A549 (cell line): ENCODE data around the gene GJA4. TPM values are rescaled to one million over a fixed set of nuclear protein-coding genes. Genes with fewer than 3 reads are reported as not detected.
A peak's percentile ranks its signal among the peaks of the same experiment; 100 is the strongest.

Experiments
- ATAC-seq, 2 experiments: fragments of 200-7000 bp in 1 of 2; fragments of >200 bp in 1 of 2; cut with Nextera tagmentation in 1 of 2; cut with Tn5 transposase in 1 of 2; 3 replicates each; pipeline versions ENCODE4 v1.8.0 to v1.9.1; 2018 to 2020; ENCODE audit warnings: mild to moderate bottlenecking in 1 of 2, moderate library complexity in 1 of 2
- CTCF ChIA-PET: fragments of 300-600 bp; sonication (Branson Sonifier 250); formaldehyde crosslinking; extraction: SDS; loops from one replicate; lab custom pipeline; 2021; ENCODE audit warnings: antibody characterized with exemption, inconsistent platforms; lab: Yijun Ruan, JAX
- POLR2A ChIA-PET: fragments of 350-600 bp; formaldehyde crosslinking; extraction: SDS; loops from one replicate; lab custom pipeline; 2021; ENCODE audit warnings: antibody characterized with exemption, inconsistent platforms; lab: Yijun Ruan, JAX
- DNase-seq, 2 experiments: peaks; one replicate each; pipeline versions ENCODE4 v3.0.0 to v3.0.0-alpha.2; 2011 to 2016; ENCODE audit warnings: low read depth in 1 of 2, low spot score in 1 of 2
- FAIRE-seq: peaks from 2 replicates; lab custom pipeline; 2011; peaks lifted over from hg19 to GRCh38; lab: Jason Lieb, UNC
- H3K27ac ChIP-seq, 2 experiments: fragments of >200 bp; sonication (Bioruptor Twin); formaldehyde crosslinking; 3 replicates each; pipeline ENCODE4 v1.5.1; 2016 to 2017
- H3K4me1 ChIP-seq: fragments of >200 bp; sonication (Bioruptor Twin); formaldehyde crosslinking; 3 replicates; pipeline ENCODE4 v1.6.1; 2016
- H3K4me2 ChIP-seq: fragments of >200 bp; sonication (Bioruptor Twin); formaldehyde crosslinking; 3 replicates; pipeline ENCODE4 v1.6.1; 2016
- H3K4me3 ChIP-seq: fragments of >200 bp; sonication (Bioruptor Twin); formaldehyde crosslinking; 3 replicates; pipeline ENCODE4 v1.5.1; 2016
- H3K9me3 ChIP-seq: fragments of >200 bp; sonication (Bioruptor Twin); formaldehyde crosslinking; 3 replicates; pipeline ENCODE4 v1.6.1; 2016
- CBX8 ChIP-seq: fragments of 200-600 bp; sonication (generic); IDR thresholded peaks from 2 replicates; pipeline ENCODE4 v1.6.1; 2016
- CEBPB ChIP-seq, 2 experiments: fragments of >200 bp in 1 of 2; sonication (Bioruptor Twin) in 1 of 2; formaldehyde crosslinking in 1 of 2; IDR thresholded peaks; 2 replicates each; pipeline ENCODE4 v1.6.1; 2012 to 2016
- CHD2 ChIP-seq: fragments of 150-350 bp; IDR thresholded peaks from 2 replicates; pipeline ENCODE4 v1.6.1; 2014; ENCODE audit warnings: low read length; ENCODE audit not compliant: partially characterized antibody
- ESRRA ChIP-seq: fragments of 150-350 bp; IDR thresholded peaks from 2 replicates; pipeline ENCODE4 v1.6.1; 2014; ENCODE audit warnings: mild to moderate bottlenecking, low read length, borderline replicate concordance
- FOSL2 ChIP-seq, 2 experiments: fragments of 450-650 bp in 1 of 2; fragments of >200 bp in 1 of 2; sonication (Bioruptor Twin) in 1 of 2; formaldehyde crosslinking; IDR thresholded peaks; 2 replicates each; pipeline versions ENCODE4 v1.5.0 to v1.6.1; 2016 to 2020; ENCODE audit warnings: mild to moderate bottlenecking in 1 of 2, moderate library complexity in 1 of 2
- HEYL ChIP-seq: fragments of 250-450 bp; sonication (Bioruptor Pico); IDR thresholded peaks from 2 replicates; pipeline ENCODE4 v1.8.0; 2021; ENCODE audit warnings: mild to moderate bottlenecking, moderate library complexity
- HOXA7 ChIP-seq: fragments of 250-450 bp; sonication (Bioruptor Pico); IDR thresholded peaks from 2 replicates; pipeline ENCODE4 v1.5.0; 2020; ENCODE audit warnings: mild to moderate bottlenecking, moderate library complexity
- HOXB13 ChIP-seq: fragments of 250-450 bp; sonication (Bioruptor Pico); IDR thresholded peaks from 2 replicates; pipeline ENCODE4 v1.5.0; 2020; ENCODE audit warnings: low read depth, mild to moderate bottlenecking, moderate library complexity
- JUN ChIP-seq, 2 experiments: fragments of >200 bp; sonication (Bioruptor Twin); formaldehyde crosslinking; IDR thresholded peaks; 2 replicates in 1 of 2; 3 replicates in 1 of 2; pipeline ENCODE4 v1.6.1; 2016 to 2017
- JUNB ChIP-seq: fragments of >200 bp; sonication (Bioruptor Twin); formaldehyde crosslinking; IDR thresholded peaks from 2 replicates; pipeline ENCODE4 v1.6.1; 2016
- MAFK ChIP-seq: fragments of 450-650 bp; IDR thresholded peaks from 2 replicates; pipeline ENCODE4 v1.6.1; 2014; ENCODE audit not compliant: partially characterized antibody
- NPAS2 ChIP-seq: fragments of 250-450 bp; sonication (Bioruptor Pico); IDR thresholded peaks from 2 replicates; pipeline ENCODE4 v1.8.0; 2022; ENCODE audit warnings: mild to moderate bottlenecking, moderate library complexity, borderline replicate concordance
- PHF8 ChIP-seq: fragments of 200-600 bp; sonication (generic); IDR thresholded peaks from 2 replicates; pipeline ENCODE4 v1.6.1; 2016; ENCODE audit warnings: low read depth, mild to moderate bottlenecking, antibody characterized with exemption, moderate library complexity, borderline replicate concordance
- TP53 ChIP-seq: fragments of 250-450 bp; sonication (Bioruptor Pico); IDR thresholded peaks from 2 replicates; pipeline ENCODE4 v1.5.0; 2021; ENCODE audit warnings: mild to moderate bottlenecking, moderate library complexity
- WGBS: methylation state at CpG from one replicate; pipeline ENCODE4 v1.1.6; 2017; ENCODE audit errors: missing lambda C conversion rate; 5-methylcytosine and 5-hydroxymethylcytosine counted together
- polyA plus RNA-seq, 4 experiments: library from polyadenylated mRNA; depleted of rRNA in 3 of 4; stranded (reverse); fragments of >200 nt; fragmentation: RNase III in 1 of 4; extraction: RNeasy Plus Mini Kit Qiagen cat#74134 plus additional on column Dnase treatment in 1 of 4; gene quantifications; 2 replicates in 3 of 4; 3 replicates in 1 of 4; pipeline ENCODE4 v1.2.3, GENCODE V29; 2011 to 2017
- TF ChIP-seq, protein P1 (sequence below): fragments of >200 bp; sonication (Bioruptor Twin); formaldehyde crosslinking; IDR thresholded peaks from 3 replicates; pipeline ENCODE4 v1.6.1; 2016
- TF ChIP-seq, protein P2 (sequence below): fragments of >200 bp; sonication (Bioruptor Twin); formaldehyde crosslinking; IDR thresholded peaks from 3 replicates; pipeline ENCODE4 v1.5.1; 2016
- TF ChIP-seq, protein P3 (sequence below): fragments of 200-600 bp; sonication (generic); IDR thresholded peaks from 2 replicates; pipeline ENCODE4 v1.6.1; 2016; ENCODE audit warnings: antibody characterized with exemption, mild to moderate bottlenecking, moderate library complexity
- TF ChIP-seq, protein P4 (sequence below): fragments of 150-350 bp; IDR thresholded peaks from 2 replicates; pipeline ENCODE4 v1.6.1; 2014; ENCODE audit warnings: low read depth, mild to moderate bottlenecking, low read length

Gene GJA4
- polyA plus RNA-seq, 2 of the 4 experiments (the other 2 are of a cell fraction) = not detected

DNA sequence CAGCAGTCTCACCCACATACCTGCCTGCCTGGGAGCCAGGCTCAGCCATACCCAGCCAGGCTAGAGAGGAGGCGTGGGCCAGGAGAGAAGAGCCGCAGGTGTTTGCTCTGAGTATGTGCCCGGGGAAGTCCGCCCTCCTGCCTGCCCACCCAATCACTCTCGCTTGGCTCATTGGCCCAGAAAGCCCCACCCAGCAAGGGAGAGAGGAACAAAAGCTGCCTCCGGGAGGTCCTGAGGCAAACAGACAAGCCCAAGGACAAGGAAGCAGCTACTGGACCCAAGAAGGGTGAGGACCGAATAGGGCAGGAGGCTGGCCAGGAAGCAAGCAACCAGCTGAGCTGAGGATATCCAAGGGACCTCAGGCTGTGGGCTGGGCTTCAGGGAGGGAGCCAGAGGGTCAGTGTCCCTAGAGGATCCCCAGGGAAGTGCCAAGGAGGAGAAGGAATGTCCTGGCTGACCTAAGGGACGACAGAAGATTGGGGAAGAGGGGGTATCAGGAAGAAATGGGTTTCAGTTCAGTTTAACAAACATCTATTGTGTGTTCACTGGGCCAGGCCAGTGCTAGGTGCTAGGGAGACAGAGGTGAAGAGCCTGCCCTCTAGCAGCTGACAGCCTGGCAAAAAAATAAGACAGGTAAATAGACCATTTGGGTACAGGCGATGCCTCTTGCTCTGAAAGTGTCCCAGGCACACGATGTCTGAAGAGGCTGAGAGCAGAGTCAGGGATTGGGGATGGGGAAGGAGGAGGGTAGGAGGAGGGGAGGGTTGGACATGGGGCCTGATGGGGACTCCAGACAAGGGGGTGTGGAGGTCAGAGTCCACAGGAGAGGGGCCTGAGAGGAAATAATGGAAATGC is 33.1 kb upstream of the GJA4 start, which contains the start of gene GJB4:
Gene GJB4 (plus strand): TSS at position 238 of the 855 bp plus-strand sequence. CDS start 1,515 bp downstream, outside the sequence.
- Histone ChIP-seq H3K9me3 (no peaks in the 10 kb centered on the region), H3K27ac (no peak within 1 kb of the TSS)

DNA sequence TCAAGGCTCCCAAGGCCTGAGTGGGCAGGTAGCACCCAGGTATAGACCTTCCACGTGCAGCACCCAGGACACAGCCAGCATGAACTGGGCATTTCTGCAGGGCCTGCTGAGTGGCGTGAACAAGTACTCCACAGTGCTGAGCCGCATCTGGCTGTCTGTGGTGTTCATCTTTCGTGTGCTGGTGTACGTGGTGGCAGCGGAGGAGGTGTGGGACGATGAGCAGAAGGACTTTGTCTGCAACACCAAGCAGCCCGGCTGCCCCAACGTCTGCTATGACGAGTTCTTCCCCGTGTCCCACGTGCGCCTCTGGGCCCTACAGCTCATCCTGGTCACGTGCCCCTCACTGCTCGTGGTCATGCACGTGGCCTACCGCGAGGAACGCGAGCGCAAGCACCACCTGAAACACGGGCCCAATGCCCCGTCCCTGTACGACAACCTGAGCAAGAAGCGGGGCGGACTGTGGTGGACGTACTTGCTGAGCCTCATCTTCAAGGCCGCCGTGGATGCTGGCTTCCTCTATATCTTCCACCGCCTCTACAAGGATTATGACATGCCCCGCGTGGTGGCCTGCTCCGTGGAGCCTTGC is 31.5 kb upstream of the GJA4 start:
- POLR2A ChIA-PET = no interaction called here
- 94% methylated on average over 27 of the region's 33 CpGs for WGBS
- no peak for TF ChIP-seq CEBPB (IDR thresholded peaks at IDR 0.05)
- TF ChIP-seq, protein P1, sequence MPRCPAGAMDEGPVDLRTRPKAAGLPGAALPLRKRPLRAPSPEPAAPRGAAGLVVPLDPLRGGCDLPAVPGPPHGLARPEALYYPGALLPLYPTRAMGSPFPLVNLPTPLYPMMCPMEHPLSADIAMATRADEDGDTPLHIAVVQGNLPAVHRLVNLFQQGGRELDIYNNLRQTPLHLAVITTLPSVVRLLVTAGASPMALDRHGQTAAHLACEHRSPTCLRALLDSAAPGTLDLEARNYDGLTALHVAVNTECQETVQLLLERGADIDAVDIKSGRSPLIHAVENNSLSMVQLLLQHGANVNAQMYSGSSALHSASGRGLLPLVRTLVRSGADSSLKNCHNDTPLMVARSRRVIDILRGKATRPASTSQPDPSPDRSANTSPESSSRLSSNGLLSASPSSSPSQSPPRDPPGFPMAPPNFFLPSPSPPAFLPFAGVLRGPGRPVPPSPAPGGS = no peak
- TF ChIP-seq NPAS2 (CRISPR knock-in tag) = no peak
- TF ChIP-seq, all 56 proteins: peak for 0
- DNase-seq (no peak), FAIRE-seq (no peak), ATAC-seq (no peak)
- CTCF ChIA-PET = no interaction called here
- Histone ChIP-seq H3K4me1 (peaks cover 19% of the 10 kb centered on the region), H3K27ac (no peak overlapping the region), H3K4me2 (no peak overlapping the region), H3K4me3 (no peak overlapping the region), H3K9me3 (no peaks in the 10 kb centered on the region)

More for the DNA sequence above, 33.1 kb upstream of the GJA4 start, which contains the start of gene GJB4:
- POLR2A ChIA-PET = no interaction called here
- Histone ChIP-seq H3K4me3 (no peak within 1 kb of the TSS), H3K4me2 (no peak within 1 kb of the TSS), H3K4me1 (peaks cover 25% of the 10 kb centered on the region)
- WGBS = 67% methylated on average over 3 of the region's 10 CpGs
- CTCF ChIA-PET = interaction anchor here (1.2 to 1.5 kb wide), 2 partner anchors 10 to 93 kb away, joined by 3 to 4 read pairs; no protein-coding TSS in a partner anchor
- peak in 1 of 2 experiments; percentile 50 for DNase-seq
- peak in 1 of 2 experiments; percentile 64; a peak in 3 of 6 replicates for ATAC-seq
- no peak for FAIRE-seq
- no peak for TF ChIP-seq ESRRA
- no peak for TF ChIP-seq FOSL2 (IDR thresholded peaks at IDR 0.05)
- TF ChIP-seq FOSL2 (CRISPR knock-in tag; IDR thresholded peaks at IDR 0.05) = no peak
- TF ChIP-seq, protein P2, sequence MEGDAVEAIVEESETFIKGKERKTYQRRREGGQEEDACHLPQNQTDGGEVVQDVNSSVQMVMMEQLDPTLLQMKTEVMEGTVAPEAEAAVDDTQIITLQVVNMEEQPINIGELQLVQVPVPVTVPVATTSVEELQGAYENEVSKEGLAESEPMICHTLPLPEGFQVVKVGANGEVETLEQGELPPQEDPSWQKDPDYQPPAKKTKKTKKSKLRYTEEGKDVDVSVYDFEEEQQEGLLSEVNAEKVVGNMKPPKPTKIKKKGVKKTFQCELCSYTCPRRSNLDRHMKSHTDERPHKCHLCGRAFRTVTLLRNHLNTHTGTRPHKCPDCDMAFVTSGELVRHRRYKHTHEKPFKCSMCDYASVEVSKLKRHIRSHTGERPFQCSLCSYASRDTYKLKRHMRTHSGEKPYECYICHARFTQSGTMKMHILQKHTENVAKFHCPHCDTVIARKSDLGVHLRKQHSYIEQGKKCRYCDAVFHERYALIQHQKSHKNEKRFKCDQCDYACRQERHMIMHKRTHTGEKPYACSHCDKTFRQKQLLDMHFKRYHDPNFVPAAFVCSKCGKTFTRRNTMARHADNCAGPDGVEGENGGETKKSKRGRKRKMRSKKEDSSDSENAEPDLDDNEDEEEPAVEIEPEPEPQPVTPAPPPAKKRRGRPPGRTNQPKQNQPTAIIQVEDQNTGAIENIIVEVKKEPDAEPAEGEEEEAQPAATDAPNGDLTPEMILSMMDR = no peak
- TF ChIP-seq PHF8 = no peak
- TF ChIP-seq TP53 (CRISPR knock-in tag) = no peak
- TF ChIP-seq JUN (IDR thresholded peaks at IDR 0.05) = no peak

DNA sequence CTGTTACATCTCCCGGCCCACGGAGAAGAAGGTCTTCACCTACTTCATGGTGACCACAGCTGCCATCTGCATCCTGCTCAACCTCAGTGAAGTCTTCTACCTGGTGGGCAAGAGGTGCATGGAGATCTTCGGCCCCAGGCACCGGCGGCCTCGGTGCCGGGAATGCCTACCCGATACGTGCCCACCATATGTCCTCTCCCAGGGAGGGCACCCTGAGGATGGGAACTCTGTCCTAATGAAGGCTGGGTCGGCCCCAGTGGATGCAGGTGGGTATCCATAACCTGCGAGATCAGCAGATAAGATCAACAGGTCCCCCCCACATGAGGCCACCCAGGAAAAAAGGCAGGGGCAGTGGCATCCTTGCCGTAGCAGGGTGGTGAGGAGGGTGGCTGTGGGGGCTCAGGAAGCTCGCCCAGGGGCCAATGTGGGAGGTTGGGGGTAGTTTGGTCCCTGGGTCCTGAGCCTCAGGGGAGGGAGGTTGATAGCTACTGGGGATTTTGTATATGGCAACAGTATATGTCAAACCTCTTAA is 31.0 kb upstream of the GJA4 start:
- H3K4me2 ChIP-seq = no peak overlapping the region
- TF ChIP-seq, protein P3, sequence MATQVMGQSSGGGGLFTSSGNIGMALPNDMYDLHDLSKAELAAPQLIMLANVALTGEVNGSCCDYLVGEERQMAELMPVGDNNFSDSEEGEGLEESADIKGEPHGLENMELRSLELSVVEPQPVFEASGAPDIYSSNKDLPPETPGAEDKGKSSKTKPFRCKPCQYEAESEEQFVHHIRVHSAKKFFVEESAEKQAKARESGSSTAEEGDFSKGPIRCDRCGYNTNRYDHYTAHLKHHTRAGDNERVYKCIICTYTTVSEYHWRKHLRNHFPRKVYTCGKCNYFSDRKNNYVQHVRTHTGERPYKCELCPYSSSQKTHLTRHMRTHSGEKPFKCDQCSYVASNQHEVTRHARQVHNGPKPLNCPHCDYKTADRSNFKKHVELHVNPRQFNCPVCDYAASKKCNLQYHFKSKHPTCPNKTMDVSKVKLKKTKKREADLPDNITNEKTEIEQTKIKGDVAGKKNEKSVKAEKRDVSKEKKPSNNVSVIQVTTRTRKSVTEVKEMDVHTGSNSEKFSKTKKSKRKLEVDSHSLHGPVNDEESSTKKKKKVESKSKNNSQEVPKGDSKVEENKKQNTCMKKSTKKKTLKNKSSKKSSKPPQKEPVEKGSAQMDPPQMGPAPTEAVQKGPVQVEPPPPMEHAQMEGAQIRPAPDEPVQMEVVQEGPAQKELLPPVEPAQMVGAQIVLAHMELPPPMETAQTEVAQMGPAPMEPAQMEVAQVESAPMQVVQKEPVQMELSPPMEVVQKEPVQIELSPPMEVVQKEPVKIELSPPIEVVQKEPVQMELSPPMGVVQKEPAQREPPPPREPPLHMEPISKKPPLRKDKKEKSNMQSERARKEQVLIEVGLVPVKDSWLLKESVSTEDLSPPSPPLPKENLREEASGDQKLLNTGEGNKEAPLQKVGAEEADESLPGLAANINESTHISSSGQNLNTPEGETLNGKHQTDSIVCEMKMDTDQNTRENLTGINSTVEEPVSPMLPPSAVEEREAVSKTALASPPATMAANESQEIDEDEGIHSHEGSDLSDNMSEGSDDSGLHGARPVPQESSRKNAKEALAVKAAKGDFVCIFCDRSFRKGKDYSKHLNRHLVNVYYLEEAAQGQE = no peak
- TF ChIP-seq, protein P4, sequence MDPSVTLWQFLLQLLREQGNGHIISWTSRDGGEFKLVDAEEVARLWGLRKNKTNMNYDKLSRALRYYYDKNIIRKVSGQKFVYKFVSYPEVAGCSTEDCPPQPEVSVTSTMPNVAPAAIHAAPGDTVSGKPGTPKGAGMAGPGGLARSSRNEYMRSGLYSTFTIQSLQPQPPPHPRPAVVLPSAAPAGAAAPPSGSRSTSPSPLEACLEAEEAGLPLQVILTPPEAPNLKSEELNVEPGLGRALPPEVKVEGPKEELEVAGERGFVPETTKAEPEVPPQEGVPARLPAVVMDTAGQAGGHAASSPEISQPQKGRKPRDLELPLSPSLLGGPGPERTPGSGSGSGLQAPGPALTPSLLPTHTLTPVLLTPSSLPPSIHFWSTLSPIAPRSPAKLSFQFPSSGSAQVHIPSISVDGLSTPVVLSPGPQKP = no peak
- TF ChIP-seq CBX8 (no peak), NPAS2 (CRISPR knock-in tag) (no peak), HOXA7 (CRISPR knock-in tag) (no peak), JUNB (no peak), TP53 (CRISPR knock-in tag) (no peak), CHD2 (no peak), HEYL (no peak), MAFK (no peak), HOXB13 (no peak)
- TF ChIP-seq, protein P2 = no peak

More for the DNA sequence above, 31.0 kb upstream of the GJA4 start:
- peaks cover 19% of the 10 kb centered on the region for H3K4me1 ChIP-seq
- ATAC-seq (no peak), DNase-seq (no peak), FAIRE-seq (no peak)
- no peaks in the 10 kb centered on the region for H3K9me3 ChIP-seq
- ChIA-PET POLR2A (no interaction called here), CTCF (interaction anchor here (1.5 kb wide), 1 partner anchor 24 kb away, joined by 4 read pairs; no protein-coding TSS in a partner anchor)
- H3K4me3 ChIP-seq = no peak overlapping the region
- H3K27ac ChIP-seq = no peak overlapping the region; a peak in 1 of 6 replicates
- 82% methylated on average over 8 of the region's 13 CpGs for WGBS
